Endothelial cell of umbilical vein (primary cell): ENCODE results near the gene TSEN2. TPM values are rescaled to one million over a fixed set of nuclear protein-coding genes. Genes with fewer than 3 reads are reported as not detected.

Experiments
- BruUV-seq: library from RNA; stranded (reverse); fragments of 400-500 nt; replicated peaks from 2 replicates; lab custom pipeline; 2021; lab: Mats Ljungman, UMichigan
- CTCF ChIA-PET: fragments of 300-600, 350-600 bp; sonication (Branson Sonifier 250); formaldehyde crosslinking; loops from one replicate; lab custom pipeline; 2021; ENCODE audit warnings: antibody characterized with exemption, inconsistent platforms; lab: Charles Lee
- POLR2A ChIA-PET: fragments of 300-600, 350-600 bp; sonication (Branson Sonifier 250); formaldehyde crosslinking; loops from one replicate; lab custom pipeline; 2021; ENCODE audit warnings: antibody characterized with exemption, inconsistent platforms; lab: Charles Lee
- DNase-seq: peaks from one replicate; pipeline ENCODE4 v3.0.0-alpha.2; 2011; ENCODE audit warnings: low read depth, low spot score
- FAIRE-seq: peaks from 2 replicates; lab custom pipeline; 2011; peaks lifted over from hg19 to GRCh38; lab: Jason Lieb, UNC
- H2AFZ ChIP-seq: 2 replicates; pipeline ENCODE4 v1.6.0; 2012; ENCODE audit warnings: low read depth, low read length, control low read depth, inconsistent platforms
- H3K27ac ChIP-seq: 2 replicates; pipeline ENCODE4 v1.5.1; 2011; ENCODE audit warnings: low read depth, mild to moderate bottlenecking, control low read depth, low read length, moderate library complexity; ENCODE audit not compliant: insufficient read depth
- H3K27me3 ChIP-seq, 2 experiments: 2 replicates each; pipeline versions ENCODE4 v1.6.0 to v1.6.1; 2011; ENCODE audit warnings: low read length in 2 of 2, mixed read lengths in 1 of 2; ENCODE audit not compliant: control insufficient read depth in 2 of 2, insufficient read depth in 2 of 2
- H3K36me3 ChIP-seq, 2 experiments: 2 replicates in 1 of 2; 3 replicates in 1 of 2; pipeline ENCODE4 v1.5.1; 2011; ENCODE audit warnings: low read length in 2 of 2, mild to moderate bottlenecking in 1 of 2, moderate library complexity in 1 of 2; ENCODE audit not compliant: control insufficient read depth in 2 of 2, insufficient read depth in 2 of 2; ENCODE audit errors: extremely low read depth in 1 of 2
- H3K4me1 ChIP-seq: 3 replicates; pipeline ENCODE4 v1.5.1; 2011; ENCODE audit warnings: mild to moderate bottlenecking, low read length; ENCODE audit not compliant: control insufficient read depth, insufficient read depth; ENCODE audit errors: extremely low read depth
- H3K4me2 ChIP-seq: 2 replicates; pipeline ENCODE4 v1.6.1; 2011; ENCODE audit warnings: low read length, control low read depth, mixed read lengths; ENCODE audit not compliant: insufficient read depth
- H3K4me3 ChIP-seq, 3 experiments: fragments of 200-600 bp in 1 of 3; sonication (generic), shearing (Covaris generic) in 1 of 3; replicated peaks in 1 of 3; 2 replicates each; pipeline ENCODE4 v1.5.1; 2011 to 2016; ENCODE audit warnings: control low read depth in 3 of 3, low read length in 3 of 3, mild to moderate bottlenecking in 2 of 3, inconsistent platforms in 1 of 3, low read depth in 1 of 3, moderate library complexity in 1 of 3; ENCODE audit not compliant: insufficient read depth in 1 of 3
- H3K79me2 ChIP-seq: 2 replicates; pipeline ENCODE4 v1.6.0; 2012; ENCODE audit warnings: low read length, inconsistent platforms; ENCODE audit not compliant: control insufficient read depth, insufficient read depth
- H3K9ac ChIP-seq: replicated peaks from 2 replicates; pipeline ENCODE3; 2011; ENCODE audit warnings: low read length, control low read depth; ENCODE audit not compliant: insufficient read depth; ENCODE audit errors: extremely low read depth
- H3K9me1 ChIP-seq: replicated peaks from 3 replicates; pipeline ENCODE4 v1.6.0; 2011; ENCODE audit warnings: mild to moderate bottlenecking, low read length; ENCODE audit not compliant: control insufficient read depth, insufficient read depth; ENCODE audit errors: extremely low read depth
- H3K9me3 ChIP-seq: replicated peaks from 2 replicates; pipeline ENCODE4 v1.5.1; 2012; ENCODE audit warnings: low read length, inconsistent platforms; ENCODE audit not compliant: control insufficient read depth, insufficient read depth
- H4K20me1 ChIP-seq: replicated peaks from 2 replicates; pipeline ENCODE3; 2011; ENCODE audit warnings: mild to moderate bottlenecking, low read length; ENCODE audit not compliant: control insufficient read depth, insufficient read depth; ENCODE audit errors: extremely low read depth
- CTCF ChIP-seq, 2 donors: IDR thresholded peaks; 1 replicate in 1 of 2; 2 replicates in 1 of 2; pipeline ENCODE4 v1.5.1; 2011; ENCODE audit warnings: low read length in 2 of 2, mild to moderate bottlenecking in 2 of 2, moderate library complexity in 2 of 2, control low read depth in 1 of 2, inconsistent platforms in 1 of 2, low read depth in 1 of 2; ENCODE audit not compliant: insufficient read depth in 1 of 2; ENCODE audit errors: extremely low read depth in 1 of 2
- EZH2 ChIP-seq: IDR thresholded peaks from 2 replicates; pipeline ENCODE4 v1.6.1; 2012; ENCODE audit warnings: borderline replicate concordance, low read depth, mild to moderate bottlenecking, moderate library complexity, low read length, inconsistent platforms; ENCODE audit not compliant: severe bottlenecking
- FOS ChIP-seq: IDR thresholded peaks from 2 replicates; pipeline ENCODE4 v1.6.1; 2011; ENCODE audit warnings: mild to moderate bottlenecking, low read length, moderate library complexity, borderline replicate concordance; ENCODE audit not compliant: insufficient read depth
- GATA2 ChIP-seq: IDR thresholded peaks from 2 replicates; pipeline ENCODE4 v1.7.0; 2011; ENCODE audit warnings: low read depth, mild to moderate bottlenecking, moderate library complexity, mixed read lengths, low read length; ENCODE audit not compliant: insufficient read length, insufficient read depth
- JUN ChIP-seq: IDR thresholded peaks from 2 replicates; pipeline ENCODE4 v1.6.1; 2011; ENCODE audit warnings: borderline replicate concordance, low read depth; ENCODE audit not compliant: insufficient read length, insufficient read depth
- POLR2A ChIP-seq: IDR thresholded peaks from 2 replicates; pipeline ENCODE4 v1.6.1; 2012; ENCODE audit warnings: low read depth, mild to moderate bottlenecking, control low read depth, low read length
- POLR2AphosphoS5 ChIP-seq: IDR thresholded peaks from 2 replicates; pipeline ENCODE4 v1.6.1; 2012; ENCODE audit warnings: low read depth, mild to moderate bottlenecking, control low read depth, low read length, moderate library complexity; ENCODE audit not compliant: insufficient read depth
- dilution Hi-C: fragments of 300-500 bp; cut with MboI; formaldehyde crosslinking; loops from one replicate; pipeline ENCODE4 v1.15.0; 2019; ENCODE audit warnings: low sequenced_read_pairs; ENCODE audit not compliant: extremely low pct_ligation_motif_present
- intact Hi-C: fragments of 100-400 bp; cut with micrococcal nuclease; formaldehyde crosslinking; loops from one replicate; pipeline ENCODE4 v1.10.0; 2022
- polyA plus RNA-seq, 4 experiments: library from polyadenylated mRNA; depleted of rRNA in 3 of 4; stranded (reverse) in 3 of 4; unstranded in 1 of 4; fragments of >200 nt; gene quantifications; 2 replicates each; pipeline versions ENCODE4 v1.2.1 to v1.2.3, GENCODE V29; 2011 to 2012; ENCODE audit warnings: missing spikeins in 1 of 4
- total RNA-seq: library from RNA; stranded (reverse); gene quantifications from 2 replicates; pipeline ENCODE4 v1.2.3, GENCODE V29; 2021

TSEN2 gene
- total and polyA plus RNA-seq, 2 donors (not counting 3 experiments of a cell fraction or from before 2014, with no cell fraction given), result 8.3 to 12.1 TPM

GRCh38 chr3:12553921-12554391 is 69.7 kb downstream of the TSEN2 start:
- ChIA-PET POLR2A (interaction anchor here (1.1 kb wide), 1 partner anchor 9 kb away, joined by 3 read pairs; the partner anchor contains the start of gene MKRN2OS), CTCF (interaction anchor here (1.0 to 1.6 kb wide), 2 partner anchors 9 to 11 kb away, joined by 3 to 7 read pairs; no protein-coding TSS in a partner anchor)
- no TSS peak for BruUV-seq
- H3K36me3 ChIP-seq, result no peaks in the 10 kb centered on the region
- H3K27ac ChIP-seq, result peak overlapping the region; percentile 48
- H3K4me2 ChIP-seq, result peak overlapping the region; percentile 99
- H2AFZ ChIP-seq, result peak overlapping the region; percentile 83
- H4K20me1 ChIP-seq, result peaks cover 2% of the 10 kb centered on the region
- peaks cover 18% of the 10 kb centered on the region for H3K79me2 ChIP-seq
- no peak for TF ChIP-seq GATA2
- TF ChIP-seq CTCF (IDR thresholded peaks at IDR 0.05; ENCODE audit: extremely low read depth in 1 of 2, insufficient read depth in 1 of 2, low read depth in 1 of 2, low read length in 2 of 2), result peak in 1 of 2 donors; percentile 8
- TF ChIP-seq POLR2A, result peak; percentile 26
- TF ChIP-seq EZH2, result no peak
- TF ChIP-seq JUN, result no peak
- TF ChIP-seq FOS, result no peak
- no peak for TF ChIP-seq POLR2AphosphoS5
- H3K4me1 ChIP-seq, result peaks cover 21% of the 10 kb centered on the region
- intact Hi-C loops, result no loop called here
- H3K4me3 ChIP-seq, result peak overlapping the region; percentile 64 to 95 (median 64)
- peaks cover 3% of the 10 kb centered on the region for H3K9me1 ChIP-seq
- peak overlapping the region; percentile 89 for H3K9ac ChIP-seq
- DNase-seq (peak; percentile 62), FAIRE-seq (no peak)
- H3K9me3 ChIP-seq, result no peaks in the 10 kb centered on the region
- no peaks in the 10 kb centered on the region for H3K27me3 ChIP-seq
- dilution Hi-C loops, result no loop called here
